ENCODE measurements around the gene ANKRD29.
"Not testable (repeated sequence)": the region's sequence is repeated elsewhere in the genome, so short reads cannot be mapped to it uniquely, and the experiment has no call there.

ANKRD29 gene

GRCh38 chr18:23646282-23646681, 16.4 kb downstream of the ANKRD29 start:
- Histone ChIP-seq H3K4me3 (ENCODE audit: insufficient read depth, low read depth, low read length, poor library complexity, severe bottlenecking) (no peak overlapping the region), H3K36me3 (ENCODE audit: control insufficient read depth, insufficient read depth, low read length) (no peaks in the 10 kb centered on the region), H3K27ac (ENCODE audit: insufficient read depth, low read length, poor library complexity, severe bottlenecking) (no peak overlapping the region), H3K4me1 (ENCODE audit: control insufficient read depth, insufficient read depth, low read length, poor library complexity, severe bottlenecking) (no peaks in the 10 kb centered on the region), H3K9me3 (ENCODE audit: control insufficient read depth, low read length) (no peaks in the 10 kb centered on the region), H3K27me3 (replicated peaks; ENCODE audit: control insufficient read depth, insufficient read depth, low read length, poor library complexity, severe bottlenecking) (no peaks in the 10 kb centered on the region)
- DNase-seq, result no peak

DNA sequence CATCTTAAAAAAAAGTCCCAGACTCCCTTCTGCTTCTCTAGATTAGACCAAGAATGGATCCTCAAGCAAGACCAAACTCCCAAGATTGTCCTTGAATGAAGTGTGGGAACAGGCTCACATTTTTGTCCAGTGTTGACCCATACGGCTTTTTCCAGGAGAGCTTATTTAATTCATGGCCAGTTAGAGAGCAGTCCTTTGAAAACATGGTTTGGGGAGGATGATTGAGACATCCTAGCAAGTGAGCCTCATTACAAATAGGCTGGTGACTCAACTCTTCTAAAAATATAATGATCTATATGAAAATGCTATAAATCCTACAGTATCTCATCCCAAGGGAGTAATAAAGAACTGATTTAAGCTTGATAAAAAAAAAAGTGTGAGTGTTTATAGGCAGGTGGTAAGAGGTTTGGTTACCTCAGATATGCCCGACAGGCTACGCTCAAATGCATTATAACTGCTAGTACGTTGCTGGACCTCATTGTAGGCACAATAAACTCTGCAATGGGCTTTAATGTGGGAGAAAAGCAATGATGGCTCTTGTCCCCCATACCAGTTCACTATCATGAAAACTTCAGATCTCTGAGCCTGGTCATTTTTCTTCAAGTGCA, 17.0 kb downstream of the ANKRD29 start:
- no peak overlapping the region for H3K4me3 ChIP-seq (ENCODE audit: insufficient read depth, low read depth, low read length, poor library complexity, severe bottlenecking)
- no peaks in the 10 kb centered on the region for H3K27me3 ChIP-seq (replicated peaks; ENCODE audit: control insufficient read depth, insufficient read depth, low read length, poor library complexity, severe bottlenecking)
- H3K36me3 ChIP-seq (ENCODE audit: control insufficient read depth, insufficient read depth, low read length), result no peaks in the 10 kb centered on the region
- no peak overlapping the region for H3K27ac ChIP-seq (ENCODE audit: insufficient read depth, low read length, poor library complexity, severe bottlenecking)
- H3K9me3 ChIP-seq (ENCODE audit: control insufficient read depth, low read length), result no peaks in the 10 kb centered on the region
- H3K4me1 ChIP-seq (ENCODE audit: control insufficient read depth, insufficient read depth, low read length, poor library complexity, severe bottlenecking), result no peaks in the 10 kb centered on the region
- DNase-seq, result no peak

DNA sequence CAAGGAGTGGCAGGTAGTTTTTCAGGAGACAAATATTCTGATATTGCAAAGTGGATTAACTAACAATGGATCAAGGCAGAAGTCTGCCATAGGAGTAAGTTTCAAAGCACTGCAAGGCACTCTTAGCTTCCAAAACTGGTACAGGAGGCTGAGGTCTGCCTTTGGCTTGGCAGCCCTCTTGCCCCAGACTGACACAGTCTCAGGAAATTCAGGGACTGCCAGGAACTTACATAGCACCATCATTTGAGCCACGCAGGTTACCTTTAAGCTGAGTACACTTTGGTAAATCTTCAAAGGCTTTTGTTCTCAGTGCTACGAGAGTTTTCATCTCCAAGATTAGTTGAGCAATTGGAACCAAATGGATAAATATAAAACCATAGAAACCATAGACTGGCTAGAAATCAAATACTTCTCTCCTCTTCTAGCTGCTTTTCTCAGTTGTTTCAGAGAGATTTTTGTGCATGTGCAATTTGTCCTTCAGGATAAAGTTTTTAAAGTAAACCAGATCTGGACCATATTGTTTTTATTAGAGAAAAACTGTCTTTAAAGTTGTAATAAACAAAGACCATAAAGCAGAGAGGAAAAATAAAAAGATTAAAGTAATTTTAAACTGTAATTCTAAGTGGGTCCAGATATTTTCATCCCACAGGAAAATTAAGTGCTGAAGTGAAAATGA, 18.8 kb downstream of the ANKRD29 start:
- Histone ChIP-seq H3K4me3 (ENCODE audit: insufficient read depth, low read depth, low read length, poor library complexity, severe bottlenecking) (no peak overlapping the region), H3K4me1 (ENCODE audit: control insufficient read depth, insufficient read depth, low read length, poor library complexity, severe bottlenecking) (no peaks in the 10 kb centered on the region), H3K9me3 (ENCODE audit: control insufficient read depth, low read length) (no peaks in the 10 kb centered on the region), H3K36me3 (ENCODE audit: control insufficient read depth, insufficient read depth, low read length) (no peaks in the 10 kb centered on the region), H3K27ac (ENCODE audit: insufficient read depth, low read length, poor library complexity, severe bottlenecking) (no peak overlapping the region), H3K27me3 (replicated peaks; ENCODE audit: control insufficient read depth, insufficient read depth, low read length, poor library complexity, severe bottlenecking) (no peaks in the 10 kb centered on the region)
- DNase-seq, result no peak

- Histone ChIP-seq H3K4me3 (ENCODE audit: insufficient read depth, low read depth, low read length, poor library complexity, severe bottlenecking) (no peak overlapping the region), H3K27me3 (replicated peaks; ENCODE audit: control insufficient read depth, insufficient read depth, low read length, poor library complexity, severe bottlenecking) (no peaks in the 10 kb centered on the region), H3K36me3 (ENCODE audit: control insufficient read depth, insufficient read depth, low read length) (no peaks in the 10 kb centered on the region), H3K4me1 (ENCODE audit: control insufficient read depth, insufficient read depth, low read length, poor library complexity, severe bottlenecking) (no peaks in the 10 kb centered on the region), H3K9me3 (ENCODE audit: control insufficient read depth, low read length) (no peaks in the 10 kb centered on the region), H3K27ac (ENCODE audit: insufficient read depth, low read length, poor library complexity, severe bottlenecking) (no peak overlapping the region)
- DNase-seq, result no peak
These were observed 20.6 kb downstream of the ANKRD29 start for GRCh38 chr18:23641937-23642666.

- no peaks in the 10 kb centered on the region for H3K4me1 ChIP-seq (ENCODE audit: control insufficient read depth, insufficient read depth, low read length, poor library complexity, severe bottlenecking)
- no peaks in the 10 kb centered on the region for H3K36me3 ChIP-seq (ENCODE audit: control insufficient read depth, insufficient read depth, low read length)
- no peaks in the 10 kb centered on the region for H3K27me3 ChIP-seq (replicated peaks; ENCODE audit: control insufficient read depth, insufficient read depth, low read length, poor library complexity, severe bottlenecking)
- no peaks in the 10 kb centered on the region for H3K9me3 ChIP-seq (ENCODE audit: control insufficient read depth, low read length)
- no peak overlapping the region for H3K4me3 ChIP-seq (ENCODE audit: insufficient read depth, low read depth, low read length, poor library complexity, severe bottlenecking)
- DNase-seq, result no peak
- H3K27ac ChIP-seq (ENCODE audit: insufficient read depth, low read length, poor library complexity, severe bottlenecking), result no peak overlapping the region
These were observed 21.5 kb downstream of the ANKRD29 start for GRCh38 chr18:23641143-23641720.

DNA sequence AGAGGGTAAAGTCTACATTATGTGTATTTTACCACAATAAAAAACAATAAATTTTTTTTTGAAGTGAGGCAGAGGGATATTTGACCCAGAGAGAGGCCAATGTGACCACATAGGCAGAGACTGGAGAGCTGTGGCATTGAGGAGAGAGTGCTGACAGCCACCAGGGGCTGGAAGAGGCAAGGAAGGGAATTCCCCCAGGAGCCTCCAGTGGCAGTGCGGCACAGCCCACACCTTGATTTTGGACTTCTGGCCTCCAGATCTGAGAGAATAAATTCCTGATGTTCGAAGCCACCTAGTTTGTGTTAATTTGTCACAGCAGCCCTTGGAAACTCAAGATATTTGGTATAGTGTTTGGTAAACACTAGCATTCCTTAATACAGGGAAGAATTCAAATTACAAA, 22.7 kb downstream of the ANKRD29 start:
- Histone ChIP-seq H3K27ac (ENCODE audit: insufficient read depth, low read length, poor library complexity, severe bottlenecking) (no peak overlapping the region), H3K4me3 (ENCODE audit: insufficient read depth, low read depth, low read length, poor library complexity, severe bottlenecking) (no peak overlapping the region), H3K4me1 (ENCODE audit: control insufficient read depth, insufficient read depth, low read length, poor library complexity, severe bottlenecking) (no peaks in the 10 kb centered on the region), H3K27me3 (replicated peaks; ENCODE audit: control insufficient read depth, insufficient read depth, low read length, poor library complexity, severe bottlenecking) (no peaks in the 10 kb centered on the region), H3K9me3 (ENCODE audit: control insufficient read depth, low read length) (no peaks in the 10 kb centered on the region), H3K36me3 (ENCODE audit: control insufficient read depth, insufficient read depth, low read length) (no peaks in the 10 kb centered on the region)
- DNase-seq, result no peak

GRCh38 chr18:23636433-23636832, 26.3 kb downstream of the ANKRD29 start:
- H3K4me3 ChIP-seq (ENCODE audit: insufficient read depth, low read depth, low read length, poor library complexity, severe bottlenecking); H3K27ac ChIP-seq (ENCODE audit: insufficient read depth, low read length, poor library complexity, severe bottlenecking); DNase-seq; H3K36me3 ChIP-seq (ENCODE audit: control insufficient read depth, insufficient read depth, low read length); H3K27me3 ChIP-seq (replicated peaks; ENCODE audit: control insufficient read depth, insufficient read depth, low read length, poor library complexity, severe bottlenecking); H3K4me1 ChIP-seq (ENCODE audit: control insufficient read depth, insufficient read depth, low read length, poor library complexity, severe bottlenecking); H3K9me3 ChIP-seq (ENCODE audit: control insufficient read depth, low read length): not testable (repeated sequence)

- no peak for DNase-seq
- no peaks in the 10 kb centered on the region for H3K27me3 ChIP-seq (replicated peaks; ENCODE audit: control insufficient read depth, insufficient read depth, low read length, poor library complexity, severe bottlenecking)
- H3K4me3 ChIP-seq (ENCODE audit: insufficient read depth, low read depth, low read length, poor library complexity, severe bottlenecking), result no peak overlapping the region
- no peaks in the 10 kb centered on the region for H3K36me3 ChIP-seq (ENCODE audit: control insufficient read depth, insufficient read depth, low read length)
- H3K9me3 ChIP-seq (ENCODE audit: control insufficient read depth, low read length), result no peaks in the 10 kb centered on the region
- H3K4me1 ChIP-seq (ENCODE audit: control insufficient read depth, insufficient read depth, low read length, poor library complexity, severe bottlenecking), result no peaks in the 10 kb centered on the region
- H3K27ac ChIP-seq (ENCODE audit: insufficient read depth, low read length, poor library complexity, severe bottlenecking), result no peak overlapping the region
These were observed 26.7 kb downstream of the ANKRD29 start for GRCh38 chr18:23636071-23636399.

GRCh38 chr18:23635283-23636070, 27.2 kb downstream of the ANKRD29 start:
- no peak overlapping the region for H3K27ac ChIP-seq (ENCODE audit: insufficient read depth, low read length, poor library complexity, severe bottlenecking)
- H3K9me3 ChIP-seq (ENCODE audit: control insufficient read depth, low read length), result no peaks in the 10 kb centered on the region
- H3K27me3 ChIP-seq (replicated peaks; ENCODE audit: control insufficient read depth, insufficient read depth, low read length, poor library complexity, severe bottlenecking), result no peaks in the 10 kb centered on the region
- H3K4me3 ChIP-seq (ENCODE audit: insufficient read depth, low read depth, low read length, poor library complexity, severe bottlenecking), result no peak overlapping the region
- no peaks in the 10 kb centered on the region for H3K4me1 ChIP-seq (ENCODE audit: control insufficient read depth, insufficient read depth, low read length, poor library complexity, severe bottlenecking)
- no peak for DNase-seq
- H3K36me3 ChIP-seq (ENCODE audit: control insufficient read depth, insufficient read depth, low read length), result no peaks in the 10 kb centered on the region

Data from effector memory CD4-positive, alpha-beta T cell (primary cell).